ENCODE results near the gene PHKG2. TPM values are rescaled to one million over a fixed set of nuclear protein-coding genes. Genes with fewer than 3 reads are reported as not detected.

Gene PHKG2
- total RNA-seq, 1 donor from 2014 or later: 34.4 TPM

- no peak for DNase-seq (ENCODE audit: low read depth)
Measured at GRCh38 chr16:30755955-30756780, 7.9 kb downstream of the PHKG2 start.

- no peak for DNase-seq (ENCODE audit: low read depth)
Measured at GRCh38 chr16:30756781-30757100, 8.5 kb downstream of the PHKG2 start.

- no peak for DNase-seq (ENCODE audit: low read depth)
Measured at GRCh38 chr16:30757316-30757715, 9.1 kb downstream of the PHKG2 start.

- no peak for DNase-seq (ENCODE audit: low read depth)
Measured at GRCh38 chr16:30758988-30759491, 10.8 kb downstream of the PHKG2 start.

- DNase-seq (ENCODE audit: low read depth): no peak
Measured at GRCh38 chr16:30760001-30760559, 11.9 kb downstream of the PHKG2 start.

GRCh38 chr16:30760577-30761426 is 12.6 kb downstream of the PHKG2 start:
- DNase-seq (ENCODE audit: low read depth): no peak

GRCh38 chr16:30761427-30761927 is 13.3 kb downstream of the PHKG2 start:
- peak; percentile 64 for DNase-seq (ENCODE audit: low read depth)

GRCh38 chr16:30761928-30762902 is 14.0 kb downstream of the PHKG2 start, which contains the start of the genes CFAP119 and RNF40:
Gene CFAP119, minus strand, starts transcription at chr16:30762062. Its CDS starts 314 bp downstream, at chr16:30761748.
Gene RNF40, plus strand, starts transcription at chr16:30762322. Its CDS starts 224 bp downstream, at chr16:30762546.
- peak; percentile 99 for DNase-seq (ENCODE audit: low read depth)

GRCh38 chr16:30762991-30763725 is 14.9 kb downstream of the PHKG2 start:
- DNase-seq (ENCODE audit: low read depth): no peak

GRCh38 chr16:30764086-30764485 is 15.9 kb downstream of the PHKG2 start:
- no peak for DNase-seq (ENCODE audit: low read depth)

GRCh38 chr16:30764816-30765465 is 16.7 kb downstream of the PHKG2 start:
- no peak for DNase-seq (ENCODE audit: low read depth)

GRCh38 chr16:30766206-30766932 is 18.1 kb downstream of the PHKG2 start:
- no peak for DNase-seq (ENCODE audit: low read depth)

GRCh38 chr16:30766933-30767284 is 18.7 kb downstream of the PHKG2 start:
- no peak for DNase-seq (ENCODE audit: low read depth)

- no peak for DNase-seq (ENCODE audit: low read depth)
Measured at GRCh38 chr16:30767767-30768465, 19.7 kb downstream of the PHKG2 start.

- DNase-seq (ENCODE audit: low read depth): no peak
Measured at GRCh38 chr16:30768583-30769181, 20.5 kb downstream of the PHKG2 start.

GRCh38 chr16:30769379-30770089 is 21.3 kb downstream of the PHKG2 start:
- no peak for DNase-seq (ENCODE audit: low read depth)

- no peak for DNase-seq (ENCODE audit: low read depth)
Measured at GRCh38 chr16:30771726-30772125, 23.5 kb downstream of the PHKG2 start.

Measured in myocyte (in vitro differentiated cells).